Calu3 (cell line): ENCODE measurements around the gene TSEN2. TPM values are rescaled to one million over a fixed set of nuclear protein-coding genes. Genes with fewer than 3 reads are reported as not detected.

Source experiments
- BruUV-seq: library from RNA; stranded (reverse); fragments of 400-500 nt; replicated peaks from 2 replicates; lab custom pipeline; 2021; lab: Mats Ljungman, UMichigan
- CTCF ChIA-PET: fragments of 300-600 bp; sonication (Branson Sonifier 250); formaldehyde crosslinking; loops from one replicate; lab custom pipeline; 2022; ENCODE audit warnings: antibody characterized with exemption; lab: Charles Lee
- DNase-seq: peaks from one replicate; pipeline ENCODE4 v3.0.0; 2022
- H3K27ac Mint-ChIP-seq: one replicate; pipeline ENCODE4 v1.8.0; 2022; ENCODE audit warnings: mixed read lengths; ENCODE audit not compliant: unreplicated experiment
- H3K27me3 Mint-ChIP-seq: one replicate; pipeline ENCODE4 v1.8.0; 2022; ENCODE audit warnings: mixed read lengths; ENCODE audit not compliant: unreplicated experiment
- H3K36me3 Mint-ChIP-seq: one replicate; pipeline ENCODE4 v1.8.0; 2022; ENCODE audit warnings: mild to moderate bottlenecking, moderate library complexity, mixed read lengths; ENCODE audit not compliant: insufficient read depth, unreplicated experiment
- H3K4me1 Mint-ChIP-seq: one replicate; pipeline ENCODE4 v1.8.0; 2022; ENCODE audit warnings: mild to moderate bottlenecking, low read depth, mixed read lengths; ENCODE audit not compliant: unreplicated experiment
- H3K4me3 Mint-ChIP-seq: one replicate; pipeline ENCODE4 v1.8.0; 2022; ENCODE audit warnings: mild to moderate bottlenecking, low read depth, moderate library complexity, mixed read lengths; ENCODE audit not compliant: unreplicated experiment
- H3K9me3 Mint-ChIP-seq: one replicate; pipeline ENCODE4 v1.8.0; 2022; ENCODE audit warnings: low read depth, mixed read lengths; ENCODE audit not compliant: unreplicated experiment
- CTCF ChIP-seq: fragments of 200-600 bp; IDR thresholded peaks from one replicate; pipeline ENCODE4 v1.8.0; 2022; ENCODE audit warnings: antibody characterized with exemption; ENCODE audit not compliant: unreplicated experiment
- intact Hi-C: fragments of 100-400 bp; cut with micrococcal nuclease; formaldehyde crosslinking; loops from one replicate; pipeline ENCODE4 v1.10.0; 2022; ENCODE audit not compliant: unreplicated experiment
- total RNA-seq: library from RNA; stranded (reverse); gene quantifications from 2 replicates; pipeline ENCODE4 v1.2.3, GENCODE V29; 2022

Gene TSEN2
- total RNA-seq, 1 experiment from 2014 or later: 26.7 TPM

DNA sequence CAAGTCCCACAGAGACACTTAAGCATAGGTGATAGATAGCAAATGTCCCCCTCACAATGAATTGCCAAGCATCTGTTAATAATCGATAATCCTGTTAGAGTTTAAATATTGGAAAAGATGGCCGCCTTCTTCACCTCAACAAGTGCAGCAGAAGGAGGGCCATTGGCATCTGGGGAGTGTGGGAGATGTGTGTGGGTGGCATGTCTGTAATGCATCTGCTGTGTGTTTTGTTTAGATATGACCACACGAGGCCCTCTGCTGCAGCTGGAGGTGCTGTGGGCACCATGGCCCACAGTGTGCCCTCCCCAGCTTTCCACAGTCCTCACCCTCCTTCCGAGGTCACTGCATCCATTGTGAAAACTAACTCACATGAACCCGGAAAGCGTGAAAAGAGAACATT, 85.6 kb downstream of the TSEN2 start:
- no peak overlapping the region for H3K27ac Mint-ChIP-seq
- peaks cover 38% of the 10 kb centered on the region for H3K36me3 Mint-ChIP-seq

DNA sequence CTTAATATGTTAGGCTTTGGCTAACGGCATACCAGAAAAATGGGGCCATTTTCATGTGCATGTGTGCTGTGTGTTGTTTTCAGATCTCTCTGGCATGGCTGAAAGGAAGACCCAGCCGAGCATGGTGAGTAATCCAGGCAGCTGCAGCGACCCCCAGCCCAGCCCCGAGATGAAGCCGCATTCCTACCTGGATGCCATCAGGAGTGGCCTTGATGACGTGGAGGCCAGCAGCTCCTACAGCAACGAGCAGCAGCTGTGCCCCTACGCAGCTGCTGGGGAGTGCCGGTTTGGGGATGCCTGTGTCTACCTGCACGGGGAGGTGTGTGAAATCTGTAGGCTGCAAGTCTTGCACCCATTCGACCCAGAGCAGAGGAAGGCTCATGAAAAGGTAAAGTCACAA, 87.7 kb downstream of the TSEN2 start:
- intact Hi-C loops: no loop called here
- H3K4me1 Mint-ChIP-seq: no peaks in the 10 kb centered on the region
- CTCF ChIA-PET: no interaction called here
- no peaks in the 10 kb centered on the region for H3K9me3 Mint-ChIP-seq
- H3K27me3 Mint-ChIP-seq: no peaks in the 10 kb centered on the region
- no TSS peak for BruUV-seq
- DNase-seq: no peak
- no peak overlapping the region for H3K4me3 Mint-ChIP-seq
- H3K27ac Mint-ChIP-seq: no peak overlapping the region
- peaks cover 42% of the 10 kb centered on the region for H3K36me3 Mint-ChIP-seq
- no peak for TF ChIP-seq CTCF

More for the DNA sequence above, 85.6 kb downstream of the TSEN2 start:
- Mint-ChIP-seq H3K27me3 (no peaks in the 10 kb centered on the region), H3K9me3 (no peaks in the 10 kb centered on the region), H3K4me3 (no peak overlapping the region), H3K4me1 (no peaks in the 10 kb centered on the region)
- no TSS peak for BruUV-seq
- no peak for TF ChIP-seq CTCF
- CTCF ChIA-PET: no interaction called here
- intact Hi-C loops: no loop called here
- DNase-seq: no peak

- H3K9me3 Mint-ChIP-seq: no peaks in the 10 kb centered on the region
- TF ChIP-seq CTCF: no peak
- peaks cover 54% of the 10 kb centered on the region for H3K36me3 Mint-ChIP-seq
- no peak overlapping the region for H3K27ac Mint-ChIP-seq
- CTCF ChIA-PET: no interaction called here
- intact Hi-C loops: no loop called here
- no TSS peak for BruUV-seq
- no peaks in the 10 kb centered on the region for H3K4me1 Mint-ChIP-seq
- no peak overlapping the region for H3K4me3 Mint-ChIP-seq
- DNase-seq: no peak
- no peaks in the 10 kb centered on the region for H3K27me3 Mint-ChIP-seq
These were observed 89.9 kb downstream of the TSEN2 start for GRCh38 chr3:12574131-12574530.

DNA sequence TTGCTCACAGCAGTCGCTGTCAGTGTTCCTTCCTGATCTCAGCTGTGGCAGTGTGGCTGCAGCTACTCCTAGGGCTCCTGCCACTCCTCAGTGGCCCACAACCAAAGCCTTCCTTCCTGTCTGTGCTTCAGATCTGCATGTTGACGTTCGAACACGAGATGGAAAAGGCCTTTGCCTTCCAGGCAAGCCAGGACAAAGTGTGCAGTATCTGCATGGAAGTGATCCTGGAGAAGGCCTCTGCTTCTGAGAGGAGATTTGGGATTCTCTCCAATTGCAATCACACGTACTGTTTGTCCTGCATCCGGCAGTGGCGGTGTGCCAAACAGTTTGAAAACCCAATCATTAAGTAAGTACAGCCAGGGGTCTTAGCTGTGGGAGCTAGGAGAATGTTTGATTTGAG, 90.4 kb downstream of the TSEN2 start:
- BruUV-seq: no TSS peak
- DNase-seq: no peak
- CTCF ChIA-PET: no interaction called here
- Mint-ChIP-seq H3K36me3 (peaks cover 56% of the 10 kb centered on the region), H3K9me3 (no peaks in the 10 kb centered on the region), H3K4me1 (peaks cover 3% of the 10 kb centered on the region), H3K27ac (no peak overlapping the region), H3K4me3 (no peak overlapping the region), H3K27me3 (no peaks in the 10 kb centered on the region)
- no peak for TF ChIP-seq CTCF
- intact Hi-C loops: no loop called here

- Mint-ChIP-seq H3K4me3 (no peak overlapping the region), H3K4me1 (peaks cover 8% of the 10 kb centered on the region), H3K27ac (no peak overlapping the region), H3K9me3 (no peaks in the 10 kb centered on the region), H3K36me3 (peaks cover 51% of the 10 kb centered on the region), H3K27me3 (no peaks in the 10 kb centered on the region)
- DNase-seq: no peak
- TF ChIP-seq CTCF: no peak
- no TSS peak for BruUV-seq
- intact Hi-C loops: no loop called here
- CTCF ChIA-PET: no interaction called here
These were observed 93.1 kb downstream of the TSEN2 start for GRCh38 chr3:12577379-12577778.
